Ovary (tissue), 3 donors: ENCODE results near the gene DAPK1.

Experiments
- CTCF ChIP-seq, 3 donors: fragments of 450-650 bp in 2 of 3; fragments of 200-600 bp in 1 of 3; IDR thresholded peaks; one replicate each; pipeline versions ENCODE4 v1.5.1 to v1.8.0; 2016 to 2022; ENCODE audit warnings: antibody characterized with exemption in 3 of 3, mild to moderate bottlenecking in 1 of 3
- POLR2A ChIP-seq: fragments of 450-650 bp; IDR thresholded peaks from one replicate; pipeline ENCODE4 v1.6.1; 2017; ENCODE audit warnings: antibody characterized with exemption, mild to moderate bottlenecking, moderate library complexity
- donor health status: DM: no; HTN: no; CAD: no.

- TF ChIP-seq POLR2A = no peak
- no peak for TF ChIP-seq CTCF (IDR thresholded peaks at IDR 0.05)
Observed at GRCh38 chr9:87607859-87608258, 110.2 kb downstream of the DAPK1 start.
